NT2/D1 (cell line): ENCODE data around the gene SLC35E1.

Source experiments
- SUZ12 ChIP-seq: IDR thresholded peaks from 2 replicates; pipeline ENCODE4 v1.6.1; 2011; ENCODE audit not compliant: insufficient read length, insufficient read depth; ENCODE audit errors: extremely low read depth
- YY1 ChIP-seq: IDR thresholded peaks from 2 replicates; pipeline ENCODE4 v1.6.1; 2011; ENCODE audit not compliant: insufficient read length, insufficient read depth
- ZNF274 ChIP-seq: IDR thresholded peaks from 2 replicates; pipeline ENCODE4 v1.6.1; 2011; ENCODE audit warnings: mild to moderate bottlenecking, low read depth, low read length

GRCh38 chr19:16609511-16610200, 37.4 kb upstream of the SLC35E1 start:
- TF ChIP-seq YY1 (no peak), ZNF274 (no peak), SUZ12 (no peak)
